ENCODE results near the gene GATD1.

- TF ChIP-seq CTCF (IDR thresholded peaks at IDR 0.05) (no peak), POLR2A (IDR thresholded peaks at IDR 0.05) (no peak)
These were observed 14.6 kb upstream of the GATD1 start for GRCh38 chr11:791658-792534.

All from body of pancreas (tissue), 4 donors.